Right lobe of liver (tissue), 4 donors: Measurements from ENCODE around the gene AGO1.
"Not testable (repeated sequence)": the region's sequence is repeated elsewhere in the genome, so short reads cannot be mapped to it uniquely, and the experiment has no call there.

Experiments
- CTCF ChIP-seq, 4 donors: fragments of 200-600 bp in 3 of 4; fragments of 450-650 bp in 1 of 4; IDR thresholded peaks; one replicate each; pipeline versions ENCODE4 v1.5.1 to v1.8.0; 2016 to 2022; ENCODE audit warnings: antibody characterized with exemption in 4 of 4, mild to moderate bottlenecking in 2 of 4
- POLR2A ChIP-seq: fragments of 450-650 bp; IDR thresholded peaks from one replicate; pipeline ENCODE4 v1.6.1; 2017; ENCODE audit warnings: antibody characterized with exemption, mild to moderate bottlenecking
- donor health status: DM: no; HTN: no; CAD: no.
- donor health status: DM: no; HTN: no; CAD: no.
- donor health status: DM: no; HTN: yes; CAD: no.

- TF ChIP-seq POLR2A; CTCF (IDR thresholded peaks at IDR 0.05): not testable (repeated sequence)
Observed at GRCh38 chr1:35874115-35874514, 8.9 kb upstream of the AGO1 start.
